GM11168 (cell line): Measurements from ENCODE around the gene TMEFF1.

Source experiments
- in situ Hi-C: fragments of 300-500 bp; cut with MboI; formaldehyde crosslinking; loops from one replicate; pipeline ENCODE4 v1.12.0; 2022; ENCODE audit warnings: low sequenced_read_pairs; ENCODE audit not compliant: unreplicated experiment

Gene TMEFF1

DNA sequence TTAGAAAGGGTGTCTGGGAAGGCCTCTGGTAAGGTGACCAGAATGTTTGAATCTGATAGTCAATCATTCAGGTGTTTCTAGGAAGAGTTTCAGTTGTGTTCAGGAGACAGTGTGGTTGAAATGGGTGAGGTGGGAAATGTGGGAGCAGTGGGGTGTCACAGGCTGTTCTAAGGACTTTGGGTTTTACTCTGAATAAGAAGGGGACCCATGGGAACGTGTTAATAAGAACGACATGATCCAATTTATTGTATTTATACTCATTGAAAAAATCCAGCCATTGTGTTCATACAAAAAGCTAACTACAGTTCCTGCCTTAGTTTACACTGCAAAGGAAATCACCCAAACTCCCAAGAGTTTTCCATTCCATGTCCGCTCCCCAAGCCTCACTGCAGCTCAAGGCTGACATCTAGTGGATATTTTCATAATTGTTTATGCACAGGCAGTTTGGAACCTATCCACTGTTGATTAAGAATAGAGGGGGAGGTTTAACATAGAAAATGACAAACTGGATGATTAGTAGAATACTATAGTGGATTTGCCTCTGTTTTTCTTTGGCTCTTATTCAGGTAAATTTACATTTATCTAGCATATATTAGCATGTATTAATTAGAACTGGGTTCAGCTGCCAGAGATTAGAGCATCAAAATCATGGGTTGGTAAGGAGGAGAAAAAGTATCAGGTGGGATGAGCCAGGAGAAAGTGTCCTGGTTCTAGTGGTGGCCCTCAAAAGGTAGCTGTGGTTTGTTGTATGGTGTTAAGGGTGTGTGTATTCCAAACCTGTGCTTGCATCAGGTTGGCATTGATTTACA lies 122.6 kb downstream of the TMEFF1 start:
- in situ Hi-C loops, result loop anchor here (25.0 kb wide), 1 partner anchor 258 kb away; no protein-coding TSS in a partner anchor

- in situ Hi-C loops, result loop anchor here (25.0 kb wide), 1 partner anchor 260 kb away; no protein-coding TSS in a partner anchor
Measured at GRCh38 chr9:100597236-100597635, 124.3 kb downstream of the TMEFF1 start.

DNA sequence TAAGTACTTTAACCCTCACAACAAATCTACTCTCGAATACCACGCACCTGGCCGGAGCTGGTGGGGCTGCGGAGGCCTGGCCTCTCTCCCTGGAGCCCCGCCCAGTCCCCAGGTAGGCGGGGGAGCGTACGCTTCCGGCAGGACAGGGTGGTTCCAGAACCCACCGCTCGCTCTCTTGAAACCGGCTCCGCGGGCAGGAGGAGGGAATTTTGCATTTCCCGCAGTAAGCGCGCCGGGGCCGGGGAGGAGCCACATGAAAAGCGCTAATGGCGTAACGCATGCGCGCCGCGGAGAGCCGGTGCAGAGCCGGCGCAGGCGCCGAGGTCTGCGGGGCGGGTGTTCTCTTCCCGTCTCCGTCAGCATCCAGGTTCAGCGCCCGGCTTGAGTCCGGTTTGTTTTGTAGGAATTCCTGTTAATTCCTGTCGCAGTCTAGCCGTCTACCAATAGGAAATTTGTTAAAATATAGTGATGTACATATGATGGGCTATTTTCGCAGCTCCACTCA lies 125.7 kb downstream of the TMEFF1 start:
- in situ Hi-C loops, result loop anchor here (25.0 kb wide), 1 partner anchor 261 kb away; no protein-coding TSS in a partner anchor

GRCh38 chr9:100600521-100601079 lies 127.7 kb downstream of the TMEFF1 start:
- in situ Hi-C loops, result no loop called here

GRCh38 chr9:100601216-100601615 lies 128.3 kb downstream of the TMEFF1 start:
- in situ Hi-C loops, result no loop called here

- in situ Hi-C loops, result no loop called here
Measured at GRCh38 chr9:100602342-100602801, 129.4 kb downstream of the TMEFF1 start.

DNA sequence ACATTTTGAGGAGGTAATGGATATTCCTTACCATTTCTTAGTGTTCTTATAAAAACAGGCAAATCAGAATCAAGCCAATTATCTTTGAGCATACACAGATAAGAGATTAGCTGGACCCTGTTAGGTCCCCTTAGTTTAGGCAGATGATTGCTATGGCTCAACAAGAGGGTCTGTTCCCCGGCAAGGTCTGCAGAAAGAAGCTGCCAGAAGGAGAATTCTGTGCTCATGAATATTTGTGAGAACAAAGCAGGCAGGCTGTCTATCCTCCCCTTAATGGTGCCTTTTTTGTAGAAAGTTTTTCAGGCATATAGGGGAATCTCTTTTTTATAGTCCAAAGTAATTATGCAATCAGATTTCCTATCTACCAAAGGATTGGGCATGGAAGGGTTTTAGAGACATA lies 132.5 kb downstream of the TMEFF1 start:
- in situ Hi-C loops, result no loop called here

DNA sequence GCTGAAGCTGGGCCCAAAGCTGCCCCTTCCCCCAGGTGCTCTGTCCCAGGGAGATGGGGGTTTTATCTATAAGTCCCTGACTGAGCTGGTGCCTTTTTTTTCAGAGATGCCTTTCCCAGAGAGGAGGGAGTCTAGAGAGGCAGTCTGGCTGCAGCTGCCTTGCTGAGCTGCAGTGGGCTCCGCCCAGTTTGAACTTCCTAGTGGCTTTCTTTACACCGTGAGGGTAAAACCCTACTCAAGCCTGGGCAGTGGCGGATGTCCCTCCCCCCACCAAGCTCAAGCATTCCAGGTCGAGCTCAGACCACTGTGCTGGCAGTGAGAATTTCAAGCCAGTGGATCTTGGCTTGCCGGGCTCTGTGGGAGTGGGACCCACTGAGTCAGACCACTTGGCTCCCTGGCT lies 146.2 kb downstream of the TMEFF1 start:
- in situ Hi-C loops, result no loop called here

- in situ Hi-C loops, result no loop called here
Measured at GRCh38 chr9:100619665-100620064, 146.7 kb downstream of the TMEFF1 start.

- in situ Hi-C loops, result no loop called here
Measured at GRCh38 chr9:100623969-100624368, 151.0 kb downstream of the TMEFF1 start.

- in situ Hi-C loops, result no loop called here
Measured at GRCh38 chr9:100626949-100627348, 154.0 kb downstream of the TMEFF1 start.
